HL-60 (cell line): Measurements from ENCODE around the gene SOX15.

Experiments used
- DNase-seq, 2 experiments: peaks; one replicate each; pipeline ENCODE4 v3.0.0-alpha.2; 2010 to 2020; ENCODE audit warnings: low read depth in 1 of 2, low spot score in 1 of 2
- H3K27ac ChIP-seq: fragments of 250-450 bp; sonication (Bioruptor Pico); replicated peaks from 2 replicates; pipeline ENCODE4 v1.5.1; 2020; ENCODE audit warnings: mild to moderate bottlenecking, moderate library complexity
- H3K27me3 ChIP-seq: fragments of 250-450 bp; sonication (Bioruptor Pico); 2 replicates; pipeline ENCODE4 v1.5.1; 2021; ENCODE audit warnings: mild to moderate bottlenecking, moderate library complexity; ENCODE audit not compliant: insufficient read depth, poor library complexity, severe bottlenecking
- H3K4me3 ChIP-seq: replicated peaks from 2 replicates; pipeline ENCODE4 v1.5.1; 2011; ENCODE audit warnings: mild to moderate bottlenecking, control low read depth, low read length; ENCODE audit not compliant: insufficient read depth
- CTCF ChIP-seq: IDR thresholded peaks from one replicate; pipeline ENCODE4 v1.5.1; 2011; ENCODE audit warnings: low read length, control low read depth, inconsistent platforms; ENCODE audit not compliant: insufficient read depth
- GABPA ChIP-seq: IDR thresholded peaks from 2 replicates; pipeline ENCODE4 v1.6.1; 2012; ENCODE audit warnings: low read depth
- POLR2AphosphoS5 ChIP-seq: IDR thresholded peaks from 2 replicates; pipeline ENCODE4 v1.6.1; 2012; ENCODE audit warnings: low read depth
- REST ChIP-seq: IDR thresholded peaks from 2 replicates; pipeline ENCODE4 v1.6.1; 2012; ENCODE audit warnings: low read depth; ENCODE audit not compliant: insufficient replicate concordance
- SPI1 ChIP-seq: IDR thresholded peaks from 2 replicates; pipeline ENCODE4 v1.6.1; 2012; ENCODE audit warnings: low read depth, mild to moderate bottlenecking, borderline replicate concordance

Gene SOX15

GRCh38 chr17:7629939-7630571, 40.2 kb upstream of the SOX15 start, which contains the start of gene SHBG:
Gene SHBG, plus strand, starts transcription at chr17:7630135. Its CDS starts 38 bp downstream, at chr17:7630173.
- Histone ChIP-seq H3K27ac (no peak within 1 kb of the TSS), H3K27me3 (no peaks in the 10 kb centered on the region), H3K4me3 (no peak within 1 kb of the TSS)
- TF ChIP-seq SPI1 (no peak), POLR2AphosphoS5 (no peak), GABPA (no peak), REST (no peak), CTCF (no peak)
- no peak for DNase-seq

- H3K4me3 ChIP-seq = no peak within 1 kb of the TSS
- no peak for DNase-seq
- H3K27ac ChIP-seq = no peak within 1 kb of the TSS
- H3K27me3 ChIP-seq = no peaks in the 10 kb centered on the region
- no peak for TF ChIP-seq GABPA
- TF ChIP-seq SPI1 = no peak
- no peak for TF ChIP-seq POLR2AphosphoS5
- TF ChIP-seq REST = no peak
- no peak for TF ChIP-seq CTCF
Observed at GRCh38 chr17:7627250-7628121, 37.6 kb upstream of the SOX15 start, which contains the start of gene SAT2. Gene SAT2, minus strand, starts transcription at chr17:7627821. Its CDS starts 186 bp downstream, at chr17:7627635.

- no peak overlapping the region for H3K27ac ChIP-seq
- no peaks in the 10 kb centered on the region for H3K27me3 ChIP-seq
- DNase-seq = no peak
- TF ChIP-seq GABPA = no peak
- TF ChIP-seq POLR2AphosphoS5 = no peak
- TF ChIP-seq SPI1 = no peak
- TF ChIP-seq CTCF = no peak
- no peak for TF ChIP-seq REST
- H3K4me3 ChIP-seq = no peak overlapping the region
Observed at GRCh38 chr17:7626956-7627249, 37.0 kb upstream of the SOX15 start.
